HT1080 (cell line): ENCODE results near the gene RAB41. TPM values are rescaled to one million over a fixed set of nuclear protein-coding genes. Genes with fewer than 3 reads are reported as not detected.
"Not testable (repeated sequence)": the region's sequence is repeated elsewhere in the genome, so short reads cannot be mapped to it uniquely, and the experiment has no call there.

ENCODE experiments used
- DNase-seq: peaks from one replicate; pipeline ENCODE4 v3.0.0-alpha.2; 2015; ENCODE audit warnings: low read depth
- small RNA-seq: library from RNA; depleted of rRNA; stranded (forward); fragments of <200 nt; gene quantifications from one replicate; pipeline ENCODE3, GENCODE V24; 2014
- total RNA-seq: library from RNA; depleted of rRNA; stranded (reverse); fragments of >200 nt; shearing (Covaris generic); gene quantifications from 2 replicates; pipeline ENCODE4 v1.2.3, GENCODE V29; 2014; rRNA removed

Gene RAB41
- total RNA-seq, 1 experiment from 2014 or later: not detected

- peak; percentile 86 for DNase-seq
Observed at GRCh38 chrX:70289793-70290770, 8.1 kb downstream of the RAB41 start, which contains the start of the genes KIF4A and PDZD11. KIF4A (plus strand) TSS chrX:70290104; CDS start chrX:70290459, 355 bp downstream. PDZD11 (minus strand) TSS chrX:70289927; CDS start chrX:70289341, 586 bp downstream.

- DNase-seq: no peak
Observed at GRCh38 chrX:70292788-70293187, 10.8 kb downstream of the RAB41 start.

GRCh38 chrX:70293621-70294020 lies 11.6 kb downstream of the RAB41 start:
- DNase-seq: peak; percentile 10

DNA sequence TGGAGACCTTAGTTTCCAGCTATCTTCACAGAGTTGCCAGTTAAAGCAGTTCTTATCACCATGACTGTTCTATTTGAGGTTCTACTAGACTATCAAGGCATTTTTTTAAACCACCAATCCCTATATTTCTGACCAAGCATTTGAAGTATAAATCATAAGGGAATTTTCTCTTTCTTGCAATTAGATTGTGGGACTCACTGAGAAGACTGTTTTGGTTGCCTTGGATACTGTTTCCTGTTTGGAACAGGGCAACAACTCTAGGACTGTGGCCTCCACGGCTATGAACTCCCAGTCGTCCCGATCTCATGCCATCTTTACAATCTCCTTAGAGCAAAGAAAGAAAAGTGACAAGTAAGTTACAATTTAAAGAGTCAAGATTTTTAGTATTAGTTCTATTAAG lies 19.7 kb downstream of the RAB41 start:
- DNase-seq: peak; percentile 14

DNA sequence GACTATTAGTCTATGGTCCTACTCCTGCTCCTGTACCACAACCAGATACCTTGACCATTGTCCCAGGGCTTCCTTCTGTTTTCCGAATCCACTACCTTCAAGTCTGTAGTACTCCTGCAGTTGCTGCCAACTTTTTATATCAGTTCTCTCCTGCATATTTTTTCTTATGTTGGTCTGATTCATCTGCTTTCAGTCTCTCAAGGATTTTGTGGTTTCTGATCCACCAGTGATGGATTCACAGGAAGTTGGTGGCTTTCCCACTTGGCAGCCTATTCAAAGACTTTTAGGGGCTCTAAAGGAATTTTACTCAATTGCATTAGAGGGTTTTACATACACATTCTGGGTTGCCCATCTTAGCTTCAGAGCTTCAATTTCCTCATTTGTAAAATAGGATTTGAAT lies 31.5 kb downstream of the RAB41 start:
- DNase-seq: peak; percentile 78

GRCh38 chrX:70322784-70323183 lies 40.8 kb downstream of the RAB41 start:
- no peak for DNase-seq

- not testable (repeated sequence) for DNase-seq
Observed at GRCh38 chrX:70323628-70324027, 41.7 kb downstream of the RAB41 start.

DNA sequence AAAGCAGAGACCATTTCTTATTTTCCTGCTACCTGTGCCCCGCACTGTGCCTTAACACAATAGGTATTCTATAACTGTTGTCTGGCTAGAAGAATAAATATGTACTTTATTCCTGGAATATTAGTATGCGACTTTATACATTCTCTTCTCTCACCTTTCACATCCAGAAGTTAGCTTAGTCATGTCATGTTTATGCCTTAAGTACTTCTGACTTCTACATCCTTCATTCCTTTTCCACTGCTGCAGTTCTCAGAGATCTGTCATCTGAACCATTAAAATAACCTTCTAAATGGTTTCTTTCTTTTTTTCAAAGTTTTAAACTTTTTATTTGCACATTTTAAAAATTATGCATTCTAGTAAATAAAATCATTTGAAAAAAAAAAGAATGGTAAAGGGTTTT lies 42.4 kb downstream of the RAB41 start:
- DNase-seq: no peak

- DNase-seq: no peak
Observed at GRCh38 chrX:70331161-70331560, 49.2 kb downstream of the RAB41 start.

GRCh38 chrX:70332600-70332999 lies 50.6 kb downstream of the RAB41 start:
- DNase-seq: peak; percentile 1

Small RNA genes lying within 50 kb of the gene (small RNA-seq; reads per million reads assigned to genes)
- not detected for gene RNA5SP507

Other genes starting within 250 kb of the RAB41 start
- gene AWAT2, start 232.2 kb upstream of the RAB41 start, total RNA-seq: 0.19 and 0.23 TPM in 2 replicates
- gene OTUD6A, start 219.7 kb upstream of the RAB41 start, total RNA-seq: not detected in 2 replicates
- 37.4 and 39.7 TPM in 2 replicates for gene IGBP1, start 148.7 kb upstream of the RAB41 start, total RNA-seq
- not detected in 2 replicates for gene DGAT2L6, start 104.7 kb upstream of the RAB41 start, total RNA-seq
- not detected in 2 replicates for gene AWAT1, start 47.5 kb upstream of the RAB41 start, total RNA-seq
- gene P2RY4, start 22.0 kb upstream of the RAB41 start, total RNA-seq: not detected in 2 replicates
- gene ARR3, start 13.8 kb upstream of the RAB41 start, total RNA-seq: not detected in 2 replicates
- gene PDZD11, start 7.8 kb downstream of the RAB41 start, total RNA-seq: 59.2 and 68.4 TPM in 2 replicates
- 29.8 and 30.6 TPM in 2 replicates for gene KIF4A, start 7.9 kb downstream of the RAB41 start, total RNA-seq
- gene GDPD2, start 141.1 kb downstream of the RAB41 start, total RNA-seq: 0.11 TPM in 1 of 2 replicates, not detected in the other
- 6.7 and 7.4 TPM in 2 replicates for gene DLG3, start 162.7 kb downstream of the RAB41 start, total RNA-seq